Measurements from ENCODE around the gene HS3ST5.
A peak's percentile ranks its signal among the peaks of the same experiment; 100 is the strongest.
"Not testable (repeated sequence)": the region's sequence is repeated elsewhere in the genome, so short reads cannot be mapped to it uniquely, and the experiment has no call there.

HS3ST5 gene

DNA sequence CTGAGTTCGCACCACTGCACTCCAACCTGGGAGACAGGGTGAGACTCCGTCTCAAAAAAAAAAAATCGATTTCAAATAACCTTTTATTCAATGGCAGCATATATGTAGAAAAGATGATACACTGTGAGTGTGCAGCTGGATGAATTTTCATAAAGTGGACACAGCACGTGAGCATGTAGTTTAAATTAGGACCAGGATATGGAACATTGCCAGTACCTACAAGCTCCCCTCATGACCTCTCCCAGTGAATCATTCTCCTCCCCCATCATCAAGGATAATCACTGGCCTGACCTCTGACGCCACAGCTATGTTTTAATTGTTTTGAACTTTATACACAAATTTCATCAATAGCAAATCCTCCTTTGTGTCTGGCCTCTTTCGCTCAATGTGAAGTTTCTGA lies 318.1 kb downstream of the HS3ST5 start:
- H3K27ac ChIP-seq: no peak overlapping the region
- no peak overlapping the region for H3K4me3 ChIP-seq

DNA sequence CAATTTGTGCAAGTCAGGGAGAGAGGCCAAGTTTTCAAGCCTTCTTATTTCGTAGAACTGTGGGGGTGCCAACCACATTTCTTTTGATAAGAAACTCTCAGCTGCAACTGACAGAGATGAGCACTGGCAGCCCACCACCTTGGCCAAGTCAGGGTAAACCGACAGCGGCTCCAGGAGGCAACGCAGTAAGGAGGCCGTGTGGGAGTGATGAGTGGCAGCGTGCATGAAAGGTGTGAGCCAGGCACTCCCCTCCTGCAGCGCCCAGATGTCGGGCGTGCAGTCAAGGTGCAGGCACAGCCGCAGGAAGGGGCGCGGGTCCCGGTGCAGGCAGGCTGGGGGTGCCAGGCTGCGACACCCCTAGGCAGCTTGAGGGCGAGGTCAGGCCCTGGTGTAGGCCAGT lies 322.6 kb downstream of the HS3ST5 start:
- Histone ChIP-seq H3K4me3 (no peak overlapping the region), H3K27ac (no peak overlapping the region)

DNA sequence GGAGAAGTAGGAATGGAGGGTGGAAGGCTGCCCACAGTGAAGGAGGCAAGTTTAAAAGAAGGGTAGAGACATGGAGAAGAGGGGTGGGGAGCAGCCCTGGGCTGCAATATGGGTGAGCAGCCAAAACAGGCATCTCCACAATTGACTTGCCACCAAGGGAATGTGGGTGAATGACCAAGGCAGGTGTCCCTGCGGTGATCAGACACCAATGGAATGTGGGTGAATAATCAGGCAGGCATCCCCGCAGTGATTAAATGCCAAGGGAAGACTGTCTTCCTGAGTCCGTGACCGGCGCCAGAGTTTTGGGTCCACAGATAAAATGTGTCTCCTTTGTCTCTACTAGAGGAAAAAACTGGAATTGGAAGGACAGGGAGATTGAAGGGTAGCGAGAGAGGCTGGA lies 325.7 kb downstream of the HS3ST5 start:
- H3K4me3 ChIP-seq: not testable (repeated sequence)

DNA sequence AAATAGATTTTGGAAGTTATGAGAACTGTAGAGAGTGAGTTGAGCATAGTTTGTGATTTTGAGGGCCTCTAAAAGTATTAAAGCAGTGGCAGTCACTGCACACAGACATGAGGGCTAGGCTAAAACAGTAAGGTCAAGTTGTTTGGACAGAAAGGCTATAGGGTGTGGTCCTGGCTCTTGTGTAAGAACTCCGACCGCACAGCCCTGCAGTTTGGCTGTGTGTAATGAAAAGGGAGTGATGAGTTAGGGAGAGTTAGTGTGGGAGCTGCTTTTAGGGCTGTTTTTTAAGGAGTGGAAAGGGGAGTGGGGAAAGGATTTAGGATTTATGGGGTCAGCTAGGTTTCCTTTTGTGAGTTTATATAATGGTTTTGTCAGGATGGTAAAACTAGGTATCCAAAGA lies 328.7 kb downstream of the HS3ST5 start:
- peak overlapping the region in 1 of 21 experiments; percentile 24 for H3K27ac ChIP-seq
- H3K4me3 ChIP-seq: not testable (repeated sequence)

More for the DNA sequence above, 325.7 kb downstream of the HS3ST5 start:
- H3K27ac ChIP-seq: not testable (repeated sequence)

DNA sequence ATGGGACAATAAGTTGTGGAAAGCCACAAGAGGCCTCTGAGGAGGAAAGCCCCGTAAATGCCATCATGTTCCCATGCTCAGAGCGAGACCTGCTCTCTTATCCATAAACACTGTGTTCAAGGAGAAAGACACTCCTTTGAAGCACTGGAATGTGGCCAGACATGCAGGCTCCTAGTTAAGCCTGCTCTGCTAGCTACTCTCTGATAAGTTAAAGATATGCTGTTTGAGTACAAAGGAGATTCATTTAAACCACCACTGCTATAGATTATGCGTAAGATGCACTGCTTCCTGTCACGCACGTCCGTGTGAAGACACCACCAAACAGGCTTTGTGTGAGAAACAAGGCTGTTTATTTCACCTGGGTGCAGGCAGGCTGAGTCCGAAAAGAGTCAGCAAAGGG lies 331.3 kb downstream of the HS3ST5 start:
- not testable (repeated sequence) for H3K27ac ChIP-seq

DNA sequence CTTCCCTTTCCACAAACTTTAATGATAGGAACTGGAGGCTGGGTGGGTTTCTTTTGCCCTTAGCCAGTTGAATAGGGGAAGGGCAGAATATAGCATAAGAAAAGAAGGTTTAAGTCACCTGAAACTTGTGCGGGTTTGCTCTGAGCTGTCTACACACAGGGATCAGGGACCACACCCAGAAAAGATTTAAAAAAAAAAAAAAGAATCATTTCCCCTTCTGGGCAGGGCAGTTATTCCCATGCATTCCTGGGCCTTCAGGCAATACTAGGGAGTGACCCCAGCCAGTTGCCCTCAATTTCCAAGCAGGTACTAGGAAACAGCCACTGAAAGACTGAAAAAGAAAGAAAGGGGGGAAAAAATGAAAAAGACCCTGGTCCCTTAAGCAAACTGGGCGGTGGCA lies 332.3 kb downstream of the HS3ST5 start:
- Histone ChIP-seq H3K4me3 (no peak overlapping the region), H3K27ac (no peak overlapping the region)

More for the DNA sequence above, 331.3 kb downstream of the HS3ST5 start:
- H3K4me3 ChIP-seq: not testable (repeated sequence)

DNA sequence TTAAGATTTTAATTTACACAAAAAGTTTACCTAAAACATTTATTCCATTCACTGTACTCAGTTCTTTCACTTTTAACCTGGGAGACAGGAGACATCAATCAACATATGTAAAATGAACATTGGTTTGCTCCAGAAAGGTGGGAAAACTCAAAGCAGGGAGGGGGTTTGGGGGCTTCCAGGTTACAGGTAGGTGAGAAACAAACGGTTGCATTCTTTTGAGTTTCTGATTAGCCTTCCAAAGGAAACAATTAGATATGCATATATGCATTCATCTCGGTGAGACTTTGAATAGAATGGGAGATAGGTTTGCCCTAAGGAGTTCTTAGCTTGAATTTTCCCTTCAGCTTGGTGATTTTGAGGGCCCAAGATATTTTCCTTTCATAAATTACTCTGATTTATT lies 333.6 kb downstream of the HS3ST5 start:
- Histone ChIP-seq H3K4me3 (no peak overlapping the region), H3K27ac (no peak overlapping the region)

DNA sequence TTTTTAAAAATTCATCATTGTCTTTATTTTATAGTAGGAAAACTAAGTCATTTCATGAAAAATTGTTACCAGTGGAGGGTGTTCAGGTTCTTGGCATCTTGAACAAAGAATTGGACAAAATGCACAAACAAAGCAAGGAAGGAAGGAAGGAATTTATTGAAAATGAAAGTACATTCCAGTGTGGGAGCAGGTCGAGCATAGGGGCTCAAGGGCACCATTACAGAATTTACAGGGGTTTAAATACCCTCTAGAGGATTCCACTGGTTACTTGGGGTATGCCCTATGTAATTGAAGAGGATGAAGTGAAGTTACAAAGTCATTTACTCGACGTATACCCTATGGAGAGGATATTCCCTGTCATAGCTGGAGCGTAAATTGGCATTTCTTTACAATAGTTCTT lies 334.5 kb downstream of the HS3ST5 start:
- H3K4me3 ChIP-seq: no peak overlapping the region
- H3K27ac ChIP-seq: no peak overlapping the region

DNA sequence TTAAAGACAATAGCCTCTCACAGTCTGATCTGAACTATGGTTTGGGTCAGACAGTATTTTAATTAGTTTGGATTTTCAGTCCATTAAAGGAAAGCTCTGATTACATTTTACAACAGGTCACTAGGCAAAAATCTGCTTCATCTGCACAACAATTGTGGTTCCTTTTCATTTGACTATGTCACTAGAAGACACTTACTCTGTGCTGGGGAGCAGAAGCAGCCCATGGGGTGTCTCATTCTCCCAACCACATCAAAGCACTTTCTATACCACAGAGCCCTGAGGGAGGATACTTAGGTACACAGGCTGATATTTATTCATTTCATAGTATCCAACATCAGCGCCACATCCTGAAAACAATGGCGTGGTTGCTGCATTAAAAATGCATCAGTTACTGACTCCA lies 335.3 kb downstream of the HS3ST5 start:
- Histone ChIP-seq H3K4me3 (no peak overlapping the region), H3K27ac (no peak overlapping the region)

Data from skin epidermis (tissue), 12 donors.